Measurements from ENCODE around the gene SLC25A13.

Gene SLC25A13

DNA sequence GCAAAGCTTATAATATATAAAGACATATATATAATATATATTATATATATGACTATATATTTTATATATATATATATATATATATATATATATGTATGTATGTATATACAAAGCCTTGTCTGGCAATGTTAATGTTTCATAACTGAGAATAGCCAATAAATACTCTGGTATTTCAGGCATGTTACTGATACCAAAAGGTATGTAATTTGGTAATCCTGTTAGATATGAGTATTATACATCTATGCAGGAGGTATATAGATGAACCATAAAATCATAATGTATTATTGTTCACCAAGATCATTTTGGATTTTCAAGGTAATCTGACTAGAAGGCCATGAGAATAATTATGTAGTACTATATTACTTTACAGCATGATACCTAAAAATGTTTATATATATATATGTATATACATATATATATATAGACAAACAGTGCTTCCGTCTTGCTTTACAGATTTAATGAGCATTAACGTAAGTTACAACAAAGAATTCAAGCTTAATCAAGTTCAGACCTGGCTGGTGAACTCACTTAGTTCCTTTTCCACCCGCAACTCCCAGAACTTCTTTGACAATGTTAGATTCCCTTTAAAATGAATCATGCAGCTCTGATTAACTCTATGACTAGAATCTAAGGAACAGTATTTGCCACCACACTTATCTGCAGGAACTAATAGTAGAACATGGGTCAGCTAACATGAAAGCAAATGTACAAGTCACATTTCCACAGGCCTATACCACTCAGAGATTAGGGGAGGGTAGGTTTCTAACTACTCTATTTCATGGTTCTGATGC lies 82.7 kb downstream of the SLC25A13 start:
- DNase-seq: no peak

DNA sequence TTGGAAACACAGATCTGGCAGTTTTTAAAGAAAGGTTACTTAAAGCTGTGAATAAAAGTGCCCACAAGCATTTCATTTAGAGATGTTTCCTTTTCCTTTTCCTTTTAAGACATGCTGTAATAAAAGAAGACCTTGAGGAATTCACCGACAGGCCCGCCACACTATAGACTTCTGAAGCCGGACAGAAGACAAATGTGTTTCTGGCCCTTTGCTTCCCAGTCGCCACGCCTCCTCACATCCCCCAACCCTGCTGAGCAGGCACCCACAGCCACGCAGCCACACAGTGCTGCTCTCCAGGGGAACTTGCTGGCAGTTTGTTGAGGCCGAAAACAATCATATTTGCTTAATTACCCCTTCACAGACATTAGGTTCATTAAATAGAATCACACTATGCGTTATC lies 83.4 kb downstream of the SLC25A13 start:
- peak; percentile 55 for DNase-seq

DNA sequence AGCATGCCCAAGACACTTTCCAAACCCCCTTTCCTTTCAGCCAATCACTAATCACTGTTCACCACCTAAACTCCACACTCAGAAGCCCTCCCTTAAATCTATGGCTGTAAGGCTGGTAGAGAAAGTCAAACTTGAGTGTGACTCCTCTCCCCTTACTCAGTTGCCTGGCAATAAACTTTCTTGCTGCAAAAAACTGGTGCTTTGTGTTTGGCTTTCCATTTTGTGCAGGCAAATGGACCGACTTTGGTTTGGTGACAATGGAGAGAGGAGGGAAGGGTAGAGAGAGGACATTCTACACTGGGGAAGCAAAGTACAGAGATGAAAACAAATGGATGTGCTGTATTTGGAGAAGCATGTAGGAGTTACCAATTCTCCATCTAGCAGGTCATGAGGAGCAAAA lies 84.9 kb downstream of the SLC25A13 start:
- DNase-seq: no peak

DNA sequence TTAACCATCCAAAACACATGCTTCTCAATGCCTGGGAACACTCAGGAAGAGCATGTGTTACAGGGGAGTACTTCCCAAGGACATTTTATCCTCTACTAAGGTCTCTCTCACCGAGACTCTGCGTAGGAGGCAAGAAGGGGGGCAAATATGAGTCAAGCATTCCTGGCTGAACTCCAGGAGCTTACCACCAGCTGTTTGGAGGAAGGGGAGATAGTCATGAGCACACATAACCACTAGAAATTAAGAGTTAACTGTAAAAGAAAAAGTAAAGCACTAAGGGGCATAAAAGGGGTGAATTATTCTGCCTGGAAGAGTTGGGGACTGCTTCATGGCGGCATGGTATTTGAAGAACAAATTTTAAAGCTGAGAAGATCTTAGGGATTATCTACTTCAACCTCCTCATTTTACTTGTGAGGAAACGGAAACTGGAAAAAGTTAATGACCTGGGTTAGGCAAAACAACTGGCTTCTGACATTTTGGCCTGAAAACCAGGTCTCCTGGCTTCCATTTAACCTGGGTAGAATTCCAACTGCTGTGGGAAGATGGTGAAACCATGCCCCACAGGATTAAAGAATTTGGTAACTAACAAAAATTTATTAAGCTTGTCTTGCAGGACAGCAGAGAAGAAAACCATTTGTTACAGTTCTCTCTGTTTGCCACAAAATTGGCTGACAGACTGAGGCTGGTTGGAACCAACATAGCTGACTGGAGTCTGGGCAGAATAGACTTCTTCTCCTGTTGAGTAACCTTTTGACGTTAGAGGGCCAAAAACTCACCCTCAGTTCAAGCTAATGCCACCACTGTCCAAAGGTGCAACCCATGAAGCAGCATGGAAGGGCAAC lies 85.5 kb downstream of the SLC25A13 start:
- DNase-seq: peak; percentile 65

DNA sequence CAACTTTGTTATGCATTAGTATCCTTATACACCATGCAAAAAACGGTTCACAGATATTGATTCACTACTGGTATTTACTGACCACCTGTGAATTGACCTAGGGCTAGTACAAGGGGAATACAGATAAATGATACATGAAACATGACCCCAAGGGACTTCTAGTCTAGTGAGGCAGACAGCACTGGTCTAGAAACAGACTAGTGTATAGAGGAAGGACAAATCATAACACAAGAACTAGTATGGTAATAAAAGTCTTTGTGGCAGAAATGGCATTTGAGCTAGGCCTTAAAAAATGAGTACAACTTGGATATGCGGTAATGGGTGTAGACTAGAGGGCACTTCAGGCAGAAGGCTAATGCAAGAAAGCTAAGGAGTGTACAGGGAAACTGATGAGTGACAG lies 86.6 kb downstream of the SLC25A13 start:
- DNase-seq: no peak

DNA sequence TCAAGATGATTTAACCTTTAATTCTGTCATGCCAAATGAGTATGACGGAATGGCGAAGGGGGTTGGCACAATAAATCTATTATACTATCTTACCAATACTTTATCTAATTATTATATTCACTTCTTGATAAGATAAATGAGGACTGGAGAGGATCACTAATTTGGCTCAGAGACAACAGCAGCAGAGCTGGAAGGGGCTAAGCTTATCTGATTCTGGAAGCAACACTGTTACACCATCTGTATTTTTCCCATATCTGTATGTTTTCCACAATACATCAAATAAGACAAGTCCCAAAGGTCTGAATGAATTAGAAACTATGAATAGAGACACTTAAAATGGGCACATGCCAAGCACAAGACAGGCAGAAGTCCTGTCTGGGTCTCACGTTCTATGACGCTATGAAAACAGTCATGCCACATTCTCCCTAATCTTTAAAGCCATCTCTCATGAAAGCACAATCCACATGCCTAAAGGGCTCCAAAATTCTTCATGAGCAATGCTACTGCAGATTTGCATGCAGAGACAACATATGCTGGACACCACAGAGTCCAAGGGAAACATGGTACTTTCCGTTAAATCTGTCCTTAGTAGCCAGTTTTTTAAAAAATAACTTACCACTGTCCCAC lies 88.3 kb downstream of the SLC25A13 start:
- no peak for DNase-seq

DNA sequence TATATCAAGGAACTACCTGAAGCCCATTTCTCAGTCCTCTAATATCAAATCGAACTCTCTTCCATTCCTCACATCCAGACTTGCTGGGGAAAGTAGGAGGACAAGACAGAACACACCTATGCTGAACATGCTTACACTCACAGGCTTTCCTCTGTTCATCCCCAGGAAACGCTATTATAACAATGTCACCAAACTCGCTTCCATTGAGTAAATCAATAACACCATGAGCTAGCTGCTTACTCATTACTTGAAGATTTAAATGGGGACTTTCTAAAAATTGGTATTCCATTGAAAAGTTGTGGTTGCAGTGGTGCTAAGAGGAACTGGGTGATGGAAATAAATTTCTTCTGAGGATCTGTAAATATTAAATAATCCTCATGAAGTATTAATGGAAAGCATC lies 88.8 kb downstream of the SLC25A13 start:
- no peak for DNase-seq

DNA sequence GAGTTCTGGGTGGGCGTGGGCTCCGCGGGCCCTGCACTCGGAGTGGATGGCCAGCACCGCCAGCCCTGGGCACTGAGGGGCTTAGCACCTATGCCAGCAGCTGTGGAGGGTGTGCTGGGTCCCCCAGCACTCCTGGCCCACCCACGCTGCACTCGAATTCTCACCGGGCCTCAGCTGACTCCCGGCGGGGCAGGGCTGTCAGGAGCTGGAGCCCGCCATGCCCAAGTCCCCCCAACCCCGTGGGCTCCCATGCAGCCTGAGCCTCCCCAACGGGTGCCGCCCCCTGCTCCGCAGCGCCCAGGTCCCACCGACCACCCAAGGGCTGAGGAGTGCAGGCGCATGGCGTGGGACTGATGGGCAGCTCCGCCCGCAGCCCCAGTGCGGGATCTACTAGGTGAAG lies 93.1 kb downstream of the SLC25A13 start:
- no peak for DNase-seq

DNA sequence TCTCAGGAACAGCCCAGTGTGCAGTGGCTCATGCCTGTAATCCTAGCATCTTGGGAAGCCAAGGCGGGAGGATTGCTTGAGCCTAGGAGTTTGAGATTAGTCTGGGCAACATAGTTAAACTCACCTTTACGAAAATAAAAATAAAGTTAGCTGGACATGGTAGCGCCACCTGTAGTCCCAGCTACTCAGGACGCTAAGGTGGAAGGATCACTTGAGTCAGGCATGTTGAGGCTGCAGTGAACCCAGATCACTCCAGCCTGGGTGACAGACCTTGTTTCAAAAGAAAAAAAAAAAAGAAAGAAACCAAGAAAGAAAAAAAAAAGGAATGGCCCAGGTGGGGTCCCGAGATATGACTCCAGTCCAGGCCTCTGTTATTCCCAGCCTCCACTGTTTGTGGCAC lies 96.6 kb downstream of the SLC25A13 start:
- DNase-seq: no peak

DNA sequence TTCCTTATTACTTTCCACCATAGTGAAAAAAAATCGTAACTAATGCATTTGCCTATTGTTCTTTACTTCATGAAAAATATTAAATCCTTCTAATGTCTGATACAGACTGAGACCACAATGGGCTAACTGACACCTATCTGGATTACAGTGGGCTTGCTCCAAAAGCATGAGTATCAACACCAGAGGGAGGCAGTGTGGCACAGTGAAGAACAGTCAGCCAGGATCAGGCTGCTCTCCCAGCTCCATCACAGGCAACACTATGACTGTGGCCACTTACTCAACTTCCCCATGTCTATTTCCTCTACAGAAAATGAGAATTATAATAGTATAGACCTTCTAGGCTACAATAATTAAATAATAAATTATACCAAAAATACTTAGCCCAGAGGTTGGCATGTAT lies 97.2 kb downstream of the SLC25A13 start:
- no peak for DNase-seq

DNA sequence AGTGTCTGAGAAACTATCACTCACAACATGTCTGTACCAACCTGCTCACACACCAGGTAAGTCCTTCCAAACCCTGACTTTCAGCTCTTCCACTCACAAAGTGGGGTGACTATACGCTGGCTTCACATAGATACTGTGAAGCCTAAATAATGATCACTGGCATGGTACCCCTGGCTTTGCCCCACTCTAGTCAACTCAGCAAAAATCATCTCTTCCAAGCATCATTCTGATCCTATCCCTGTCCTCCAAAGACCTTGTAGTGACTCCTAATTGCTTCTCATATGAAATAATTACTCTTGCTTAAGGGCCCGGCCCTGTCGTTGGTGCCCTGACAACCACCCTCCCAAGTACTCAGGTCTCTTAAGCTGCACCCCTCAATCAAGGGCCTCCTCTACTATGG lies 97.8 kb downstream of the SLC25A13 start:
- no peak for DNase-seq

DNA sequence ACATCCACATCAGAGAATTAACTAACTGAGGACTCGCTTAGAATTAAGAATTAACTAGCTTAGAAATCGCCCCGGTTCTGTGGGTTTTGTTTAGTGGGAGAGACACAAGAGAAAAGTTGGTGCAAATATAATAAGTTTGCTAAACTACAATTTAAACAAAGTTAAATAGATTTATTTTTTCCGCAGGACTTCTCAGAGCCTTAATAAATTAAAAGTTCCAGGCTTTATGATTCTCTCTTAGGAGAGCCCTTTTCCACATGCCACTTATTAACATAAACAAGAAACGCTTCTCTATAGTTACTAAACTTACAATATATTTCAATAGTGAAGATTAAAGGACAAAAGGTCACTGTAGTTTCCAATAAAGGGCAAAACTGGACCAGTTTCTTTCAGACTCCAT lies 100.0 kb downstream of the SLC25A13 start:
- DNase-seq: no peak

DNA sequence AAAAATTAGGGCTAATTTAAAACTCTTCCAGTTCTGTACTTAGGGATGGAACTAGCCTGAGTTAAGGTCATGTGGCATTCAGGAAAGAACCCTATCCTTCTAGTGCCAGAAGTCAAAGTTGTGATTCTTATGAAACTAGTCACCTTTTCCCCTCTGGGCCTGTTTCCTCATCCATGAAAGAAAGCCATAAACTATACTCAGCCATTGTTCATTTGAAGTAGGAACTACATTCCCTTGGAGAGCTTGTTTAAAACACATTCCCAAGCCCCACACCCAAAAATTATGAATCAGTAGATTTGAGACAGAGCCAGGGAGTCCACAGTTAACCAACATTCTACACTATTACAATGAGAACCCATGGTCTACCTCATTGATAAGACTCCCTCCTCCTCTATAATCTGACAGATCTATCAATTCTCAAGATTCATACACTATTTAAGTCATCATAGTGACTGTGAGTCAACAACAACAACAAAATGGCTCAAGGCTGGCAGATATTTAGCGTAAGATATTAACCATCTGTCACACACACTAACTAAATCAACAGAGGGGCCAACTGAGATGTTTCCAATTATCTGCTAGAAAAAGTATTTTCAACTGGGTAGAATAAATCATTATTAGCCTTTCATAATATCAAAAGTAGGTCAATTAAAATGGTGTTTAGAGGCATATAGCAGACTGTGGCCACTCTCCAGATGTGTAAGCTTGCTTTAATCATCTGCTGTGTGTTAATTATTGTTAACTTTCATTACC lies 102.3 kb downstream of the SLC25A13 start:
- DNase-seq: no peak

DNA sequence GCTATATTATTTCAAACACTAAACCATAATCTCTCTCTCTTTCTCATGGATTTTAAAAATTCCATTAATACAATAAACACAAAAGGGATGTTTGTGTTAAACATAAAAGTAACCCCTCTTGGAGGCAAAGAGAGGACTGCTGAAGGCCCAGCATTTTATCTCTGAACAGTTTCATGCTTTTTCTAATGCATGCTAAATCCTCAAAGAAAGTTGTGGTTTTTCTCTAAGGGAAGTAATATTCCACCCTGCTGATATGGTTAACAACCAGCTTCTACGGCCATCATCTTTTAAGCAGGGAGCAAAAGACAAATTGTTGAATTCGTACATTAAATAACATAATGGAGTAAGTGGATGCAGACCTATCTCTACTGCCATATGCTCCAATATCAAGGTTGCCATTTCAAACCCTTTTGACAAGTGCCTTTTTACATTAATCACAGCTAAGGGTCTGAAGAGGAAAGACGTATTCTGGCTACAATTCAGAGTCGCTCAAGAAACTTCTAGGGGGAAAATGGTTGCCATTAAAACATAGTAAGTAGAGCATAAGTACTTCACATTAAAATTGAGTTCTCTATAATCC lies 103.1 kb downstream of the SLC25A13 start:
- no peak for DNase-seq

DNA sequence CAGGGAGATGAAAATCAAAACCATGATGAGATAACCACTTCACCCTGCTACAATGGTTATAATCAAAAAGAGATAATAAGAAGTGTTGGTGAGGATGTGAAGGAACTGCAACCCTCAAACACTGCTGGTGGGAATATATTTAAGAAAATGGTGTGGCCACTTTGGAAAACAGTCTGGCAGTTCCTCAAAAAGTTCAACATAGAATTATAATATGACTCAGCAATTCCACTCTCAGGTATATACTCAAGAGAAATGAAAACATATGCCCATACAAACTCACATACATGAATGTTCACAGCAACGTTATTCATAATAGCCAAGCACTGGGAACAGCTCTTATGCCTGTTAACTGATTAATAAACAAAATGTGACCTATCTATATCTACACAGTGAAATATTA lies 104.8 kb downstream of the SLC25A13 start:
- no peak for DNase-seq

DNA sequence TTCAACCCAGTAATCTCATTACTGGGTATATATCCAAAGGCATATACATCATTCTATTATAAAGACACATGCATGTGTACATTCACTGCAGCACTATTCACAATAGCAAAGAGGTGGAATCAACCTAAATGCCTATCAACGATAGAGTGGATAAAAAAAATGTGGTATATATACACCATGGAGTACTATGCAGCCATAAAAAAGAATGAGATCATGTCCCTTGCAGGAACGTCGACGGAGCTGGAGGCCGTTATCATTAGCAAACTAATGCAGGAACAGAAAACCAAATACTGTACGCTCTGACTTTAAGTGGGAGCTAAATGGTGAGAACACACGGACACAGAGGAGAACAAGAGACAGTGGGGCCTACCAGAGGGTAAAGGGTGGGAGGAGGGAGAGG lies 105.5 kb downstream of the SLC25A13 start:
- no peak for DNase-seq

DNA sequence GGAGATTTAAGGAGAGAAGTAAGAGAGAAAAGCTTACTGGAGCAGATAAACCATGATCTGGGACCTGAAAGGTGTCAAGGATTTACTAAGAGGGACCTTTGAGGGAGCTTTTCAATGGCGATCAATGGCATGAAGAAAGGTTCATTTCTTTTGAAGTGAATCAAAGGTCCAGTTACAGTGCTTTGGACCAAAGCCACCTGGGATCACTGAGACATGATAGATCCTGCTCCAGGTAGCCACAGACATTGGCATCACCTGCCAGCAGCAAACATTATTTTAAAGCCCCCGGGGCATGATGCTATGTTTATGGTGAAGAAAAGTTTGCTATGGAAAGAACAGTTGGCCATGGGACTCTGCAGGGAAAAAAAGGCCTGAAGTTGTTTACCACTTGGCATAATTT lies 109.4 kb downstream of the SLC25A13 start:
- DNase-seq: no peak

DNA sequence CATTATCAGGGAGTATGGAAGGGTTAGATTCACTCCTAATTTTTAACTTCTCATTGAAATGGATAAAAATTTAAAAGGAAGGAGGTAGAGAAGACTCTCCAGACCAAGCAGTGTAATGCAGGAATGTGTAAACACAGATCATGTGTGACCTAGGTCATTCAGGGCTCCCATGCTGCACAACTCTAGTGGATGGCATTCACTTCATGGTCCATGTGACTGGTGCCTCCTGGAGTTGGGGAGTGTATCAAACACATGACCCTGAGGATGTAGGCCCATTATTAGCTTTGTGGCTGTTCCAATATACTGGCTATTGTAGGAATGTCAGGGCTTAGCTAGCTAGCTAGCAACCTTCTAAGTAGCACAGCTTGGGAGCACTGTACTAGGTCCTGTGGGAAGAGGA lies 109.9 kb downstream of the SLC25A13 start:
- DNase-seq: no peak

DNA sequence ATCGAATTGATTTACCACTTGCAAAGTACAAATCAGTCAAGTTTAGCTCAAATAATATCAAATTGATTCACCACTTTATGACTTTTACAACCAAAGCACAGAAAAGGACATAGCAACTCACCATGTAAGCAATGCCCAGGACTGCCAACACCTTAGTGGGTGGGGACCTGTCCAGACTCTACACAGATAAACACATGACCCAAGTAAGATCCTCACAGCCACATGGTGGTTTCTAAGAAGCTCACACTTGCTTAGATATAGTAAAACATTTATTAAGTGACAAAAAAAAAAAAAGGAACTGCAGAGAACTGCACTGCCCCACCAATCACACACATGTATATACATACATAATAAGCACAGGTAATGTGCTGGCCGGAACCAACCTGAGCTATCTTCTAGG lies 116.2 kb downstream of the SLC25A13 start:
- DNase-seq: no peak

DNA sequence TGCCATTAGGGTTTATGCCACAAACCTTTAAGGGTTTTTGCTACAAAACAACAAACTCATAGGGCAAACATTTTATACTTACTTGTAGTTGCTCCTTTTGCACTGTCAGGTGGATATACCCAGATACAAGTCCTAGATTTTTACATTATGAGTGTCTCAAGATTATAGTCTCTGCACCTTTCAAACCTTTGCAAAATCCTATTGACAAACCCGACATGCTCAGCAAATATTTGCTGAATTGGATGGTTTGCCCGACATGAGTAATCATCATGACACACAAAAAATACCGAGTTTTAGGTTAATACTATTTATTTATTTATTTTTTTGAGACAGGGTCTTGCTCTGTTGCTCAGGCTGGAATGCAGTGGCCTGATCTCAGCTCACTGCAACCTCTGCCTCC lies 117.3 kb downstream of the SLC25A13 start:
- no peak for DNase-seq

DNA sequence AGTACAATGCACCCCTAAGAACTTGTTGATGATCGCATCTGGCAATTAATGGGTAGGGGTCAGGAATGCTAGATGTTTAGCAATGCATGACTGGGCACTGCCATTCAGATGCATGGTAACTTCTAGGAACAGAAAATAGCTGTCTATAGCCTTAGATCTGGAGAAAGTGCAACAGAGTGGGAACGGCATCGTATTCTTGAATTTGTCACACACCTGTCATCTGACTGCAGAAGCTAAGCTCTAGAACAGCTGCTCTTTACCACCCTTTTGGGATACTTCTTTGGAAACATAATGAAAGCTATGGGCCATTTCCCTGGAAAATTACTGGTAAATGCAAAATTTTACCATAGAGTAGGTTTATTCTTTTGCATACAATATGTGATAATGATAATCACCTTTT lies 118.1 kb downstream of the SLC25A13 start:
- no peak for DNase-seq

DNA sequence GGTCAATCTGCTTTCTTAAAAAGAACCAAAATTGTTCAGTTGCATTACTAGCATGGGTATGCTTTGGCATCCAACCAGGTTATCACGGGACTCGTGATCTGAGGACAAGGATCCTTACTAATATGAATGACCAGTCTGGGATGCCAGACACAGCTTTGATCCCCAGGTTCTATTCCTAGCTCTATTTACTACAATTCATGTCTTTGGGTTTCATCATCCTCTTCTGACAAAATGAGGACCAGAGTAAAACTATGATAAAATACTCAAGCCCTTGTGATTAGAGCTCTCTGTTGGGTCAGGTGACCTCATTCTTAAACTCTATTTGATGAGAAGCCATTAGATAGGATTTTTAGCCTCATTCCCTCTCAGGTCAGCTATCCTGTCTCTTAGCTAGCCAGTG lies 119.8 kb downstream of the SLC25A13 start:
- DNase-seq: no peak

DNA sequence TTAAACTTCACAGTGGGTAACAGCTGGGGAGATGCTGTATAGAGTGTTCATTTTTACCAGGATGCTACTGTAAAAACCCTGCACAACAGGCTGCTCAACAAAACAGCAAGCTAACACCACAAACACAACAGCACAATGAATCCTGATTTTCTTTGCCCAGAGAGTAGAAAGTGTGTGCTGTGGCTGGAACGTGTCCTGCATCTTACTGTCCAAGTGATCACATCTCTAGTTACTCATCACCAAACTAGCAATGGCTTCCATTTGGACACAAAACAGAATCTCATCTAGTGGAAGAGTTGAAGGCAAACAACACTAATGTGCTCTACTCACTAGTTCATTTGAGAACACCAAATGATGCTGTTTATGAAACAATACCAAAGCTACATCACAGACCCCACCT lies 121.2 kb downstream of the SLC25A13 start:
- DNase-seq: no peak
